ENCODE results near the gene SPHKAP. TPM values are rescaled to one million over a fixed set of nuclear protein-coding genes. Genes with fewer than 3 reads are reported as not detected.
"Not testable (repeated sequence)": the region's sequence is repeated elsewhere in the genome, so short reads cannot be mapped to it uniquely, and the experiment has no call there.

Gene SPHKAP
- total RNA-seq, 1 experiment from 2014 or later, result not detected

DNA sequence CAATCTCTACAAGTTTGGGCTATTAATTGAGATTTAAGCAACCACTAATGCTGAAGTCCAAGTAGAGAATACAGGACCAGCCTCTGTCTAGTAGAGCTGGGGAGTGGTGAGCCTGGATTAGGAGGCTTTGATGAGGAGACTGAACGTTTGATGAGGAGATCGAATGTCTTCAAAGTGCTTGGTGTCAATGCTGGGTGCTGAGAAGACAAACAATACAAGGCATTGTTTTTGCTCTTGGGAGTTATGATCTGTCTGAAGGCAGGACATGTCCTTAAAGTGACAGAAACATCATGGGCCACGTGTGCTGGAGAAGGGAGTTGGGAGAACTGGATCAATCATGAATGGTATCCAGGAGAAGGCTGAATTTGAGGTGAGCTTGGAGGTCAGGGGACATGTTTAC is 143.6 kb downstream of the SPHKAP start:
- DNase-seq (ENCODE audit: low spot score), result no peak

DNA sequence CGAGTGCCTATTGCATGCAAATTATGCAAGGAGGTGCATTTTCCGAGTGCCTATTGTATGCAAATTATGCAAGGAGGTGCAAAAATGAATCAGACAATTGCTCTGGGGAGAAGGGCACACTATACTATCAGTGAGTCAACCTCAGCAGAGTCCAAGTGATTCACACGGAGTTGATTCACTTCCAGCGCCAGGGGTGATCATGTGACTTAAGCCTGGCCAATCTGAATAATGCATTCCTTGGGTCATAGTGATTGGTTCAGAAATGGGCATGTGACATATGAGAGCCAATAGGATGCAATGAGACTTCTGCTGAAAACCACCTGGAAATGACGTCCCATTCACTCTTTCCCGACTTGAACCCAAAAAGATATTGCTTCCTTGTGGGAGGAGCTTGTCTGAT is 157.9 kb downstream of the SPHKAP start:
- no peak for DNase-seq (ENCODE audit: low spot score)

DNA sequence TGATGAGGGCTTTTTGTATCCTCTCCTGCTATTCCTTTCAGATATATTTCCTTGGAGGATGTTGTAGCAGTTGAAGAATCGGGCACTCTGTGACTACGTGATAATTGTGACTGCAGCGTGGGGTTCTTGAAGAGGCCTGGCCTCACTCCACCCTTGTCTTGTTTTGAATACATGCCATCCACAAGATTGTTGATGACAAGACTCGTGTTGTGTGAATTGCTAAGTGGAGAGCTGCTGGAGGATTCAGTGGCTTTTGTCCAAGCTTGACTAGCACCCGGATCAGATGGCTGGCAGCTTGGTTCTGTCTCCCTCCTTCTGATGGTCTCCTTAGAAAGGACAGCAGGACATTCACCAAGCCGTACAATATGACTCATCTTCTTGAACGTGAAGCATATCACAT is 163.2 kb downstream of the SPHKAP start:
- DNase-seq (ENCODE audit: low spot score), result no peak

DNA sequence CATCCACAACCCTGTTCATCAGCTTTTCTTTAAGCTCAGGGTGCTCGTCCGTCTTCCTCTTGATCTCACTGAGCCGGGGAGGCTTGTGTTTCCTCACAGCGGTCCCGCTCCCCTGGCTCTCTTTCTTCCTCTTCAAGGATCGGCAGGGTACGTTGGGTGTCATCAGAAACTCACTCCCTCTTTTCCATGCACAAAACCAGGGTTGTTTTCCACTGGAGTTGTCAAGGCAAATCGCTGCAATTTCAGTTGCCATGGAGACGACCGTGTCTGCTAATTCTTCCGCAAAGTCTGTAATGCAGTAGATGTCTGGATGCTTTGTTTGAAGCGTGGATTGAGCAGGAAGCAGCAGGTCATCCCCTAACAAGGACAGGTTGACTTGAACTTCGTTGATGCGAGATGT is 163.7 kb downstream of the SPHKAP start:
- no peak for DNase-seq (ENCODE audit: low spot score)

DNA sequence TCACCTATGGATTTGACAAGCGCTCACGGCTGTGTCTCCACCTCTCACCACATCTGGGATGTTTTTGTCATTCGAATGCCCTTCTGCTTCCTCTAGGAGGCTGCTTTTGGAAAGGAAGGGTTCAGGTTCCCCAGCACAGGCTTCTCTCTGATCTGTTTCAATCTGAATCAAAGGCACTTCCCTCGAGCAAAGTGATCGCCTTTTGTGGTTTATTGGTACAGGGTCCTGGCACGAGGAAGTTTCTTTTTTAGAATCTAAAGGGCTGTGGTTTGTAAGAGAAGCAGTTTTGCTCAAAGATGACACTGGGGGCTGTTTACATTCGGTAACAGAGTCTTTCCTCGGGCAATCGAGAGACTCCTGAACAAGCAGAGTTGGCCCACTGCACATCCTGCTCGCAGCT is 165.1 kb downstream of the SPHKAP start:
- DNase-seq (ENCODE audit: low spot score), result no peak

DNA sequence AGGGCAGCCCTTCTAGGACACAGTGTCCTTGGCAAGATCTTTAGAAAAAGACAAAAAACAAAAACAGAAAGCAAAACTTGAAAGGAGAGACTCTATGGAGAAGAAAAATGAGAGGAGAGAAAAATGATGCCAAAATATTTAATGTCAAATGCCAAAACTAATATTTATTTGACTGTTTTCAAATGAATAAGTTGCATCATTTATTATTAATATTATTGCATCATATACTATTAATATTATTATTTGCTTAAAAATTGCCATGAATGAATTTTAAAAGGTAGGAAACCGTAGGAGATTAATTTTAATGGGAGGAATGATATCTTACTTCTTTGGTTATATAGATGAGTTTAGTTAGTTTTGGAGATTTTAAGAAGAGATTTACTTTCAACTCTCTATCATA is 165.7 kb downstream of the SPHKAP start:
- DNase-seq (ENCODE audit: low spot score), result no peak

DNA sequence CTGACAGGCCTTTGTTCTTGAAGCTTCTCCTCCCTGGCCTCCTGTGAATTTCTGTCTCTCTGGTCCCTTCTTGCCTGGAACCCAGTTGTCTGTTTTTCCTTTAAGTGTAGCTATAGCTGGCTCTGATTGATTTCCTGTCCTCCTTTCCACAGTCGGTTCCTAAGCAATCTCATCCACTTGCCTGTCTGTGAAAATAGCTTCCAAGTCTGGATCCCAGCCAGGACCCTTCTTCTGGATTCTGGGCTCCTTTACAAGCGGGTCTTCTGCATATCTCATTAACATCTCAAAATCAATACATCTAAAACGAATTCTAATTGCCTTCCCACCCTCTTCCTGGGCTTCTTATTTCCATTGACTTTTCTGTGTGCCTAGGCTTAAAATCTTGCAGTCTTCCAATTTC is 185.1 kb downstream of the SPHKAP start:
- no peak for DNase-seq (ENCODE audit: low spot score)

DNA sequence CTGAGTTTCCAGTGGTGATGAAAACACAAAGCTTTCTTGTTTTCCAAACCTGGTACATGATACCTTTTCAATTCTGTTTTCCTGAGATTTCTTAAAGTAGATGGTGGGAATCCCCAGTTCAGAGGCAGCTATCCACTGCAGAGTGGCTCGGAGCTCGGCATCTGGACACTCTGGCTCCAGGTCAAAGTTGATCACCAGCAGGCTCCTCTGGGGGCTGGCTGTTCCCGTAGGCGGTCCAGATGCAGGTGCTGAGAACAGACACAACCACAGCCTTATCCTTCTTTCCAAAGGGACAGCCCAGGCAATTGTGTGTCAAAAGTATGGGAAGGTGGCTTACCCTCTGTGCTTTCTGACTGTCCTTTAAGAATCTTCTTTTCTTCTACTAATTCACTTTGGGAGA is 190.6 kb downstream of the SPHKAP start:
- no peak for DNase-seq (ENCODE audit: low spot score)

DNA sequence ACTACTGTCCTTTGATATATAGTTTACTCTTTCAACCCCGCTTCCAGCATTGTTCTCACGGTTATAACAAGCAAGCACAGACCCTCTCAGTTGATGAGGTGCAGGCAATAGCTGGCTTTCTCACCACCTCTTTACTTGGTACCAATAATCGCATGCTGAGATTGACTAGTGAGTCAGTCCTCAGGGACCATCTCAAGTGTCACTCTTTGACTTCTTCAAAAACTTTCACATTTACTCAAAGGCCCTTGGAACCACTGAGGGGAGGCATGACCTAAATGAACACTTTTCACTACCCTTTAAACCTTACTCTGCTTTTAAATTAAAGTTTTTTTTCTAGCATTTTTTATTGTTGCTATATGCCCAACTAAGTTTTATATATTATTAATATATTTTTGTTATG is 208.2 kb downstream of the SPHKAP start:
- DNase-seq (ENCODE audit: low spot score), result no peak

DNA sequence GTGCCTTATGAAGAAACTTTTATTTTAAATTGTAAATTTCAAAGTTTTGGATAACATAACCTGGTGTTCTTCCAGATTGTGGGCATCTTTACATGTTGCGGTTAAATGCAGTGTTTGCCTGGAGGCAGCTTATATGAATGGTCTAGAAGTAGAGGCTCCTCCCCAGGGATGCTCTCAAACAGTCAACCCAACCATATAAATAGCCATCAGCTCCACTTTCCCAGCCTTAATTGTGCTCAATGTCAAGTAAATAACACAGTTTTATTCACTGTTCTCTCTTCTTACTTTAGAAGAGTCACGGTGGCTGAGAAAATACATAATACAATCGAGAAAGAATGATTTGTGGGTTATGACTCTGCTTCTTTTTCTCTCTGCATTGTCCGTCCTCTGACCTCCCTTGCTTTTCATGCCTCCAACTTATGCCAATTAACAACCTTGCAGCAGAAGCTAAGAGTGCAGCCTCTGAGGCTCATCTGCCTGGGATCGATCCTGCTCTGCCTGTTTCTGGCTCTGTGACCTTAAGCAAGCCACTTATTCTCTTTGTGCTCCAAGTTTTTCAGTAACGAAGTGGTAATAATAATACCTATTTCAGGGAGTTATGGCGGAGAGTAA is 209.8 kb downstream of the SPHKAP start:
- DNase-seq (ENCODE audit: low spot score), result no peak

DNA sequence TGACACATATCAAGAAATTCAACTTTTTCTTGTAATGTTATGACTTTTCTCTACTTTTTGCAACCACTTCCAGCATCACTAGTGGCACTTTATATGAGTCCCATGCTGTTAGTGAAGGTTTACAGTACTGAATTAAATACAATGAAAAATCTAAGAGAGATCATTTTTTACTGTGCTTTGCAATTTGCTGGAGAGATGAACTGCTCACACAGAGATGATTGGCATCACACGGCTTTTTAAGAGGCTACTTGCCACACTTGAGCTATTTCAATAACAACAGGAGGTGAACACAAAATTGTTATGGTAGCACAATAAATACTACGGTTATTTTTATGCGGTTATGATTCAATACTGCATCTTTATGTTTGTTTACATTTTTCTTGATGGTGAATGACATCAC is 221.2 kb downstream of the SPHKAP start:
- no peak for DNase-seq (ENCODE audit: low spot score)

DNA sequence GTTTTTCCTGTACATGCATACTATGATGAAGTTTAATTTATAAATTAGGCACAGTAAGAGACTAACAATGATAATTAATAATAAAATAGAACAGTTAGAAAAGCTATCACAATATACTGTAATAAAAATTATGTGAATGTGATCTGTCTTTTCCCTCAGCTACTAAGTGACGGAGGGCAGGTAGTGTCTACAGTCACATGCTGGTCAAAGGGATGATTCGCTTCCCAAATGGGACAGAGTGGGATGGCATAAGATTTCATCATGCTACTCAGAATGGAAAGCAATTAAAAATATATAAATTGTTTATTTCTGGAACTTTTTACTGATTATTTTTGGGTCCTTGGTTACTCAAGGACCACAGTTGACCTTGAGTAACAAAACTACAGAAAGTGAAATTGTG is 238.5 kb downstream of the SPHKAP start:
- no peak for DNase-seq (ENCODE audit: low spot score)

DNA sequence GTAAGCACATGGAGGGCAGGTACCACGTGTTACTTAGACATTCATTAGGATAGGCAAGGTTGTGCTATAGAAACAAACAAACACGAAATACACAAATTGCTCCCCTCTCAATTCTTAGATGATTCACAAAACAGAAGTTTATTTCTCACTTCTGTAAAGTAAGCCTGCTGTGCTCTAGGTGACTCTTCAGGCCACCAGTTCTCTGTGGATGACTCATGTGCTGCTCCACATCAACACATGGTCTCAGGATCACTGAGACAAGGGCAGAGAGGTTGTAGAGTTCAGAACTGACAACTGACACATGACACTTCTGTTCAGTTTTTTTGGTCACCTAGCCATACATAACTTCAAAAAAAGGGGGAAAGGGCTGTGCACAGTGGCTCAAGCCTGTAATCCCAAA is 239.5 kb downstream of the SPHKAP start:
- DNase-seq (ENCODE audit: low spot score), result no peak

DNA sequence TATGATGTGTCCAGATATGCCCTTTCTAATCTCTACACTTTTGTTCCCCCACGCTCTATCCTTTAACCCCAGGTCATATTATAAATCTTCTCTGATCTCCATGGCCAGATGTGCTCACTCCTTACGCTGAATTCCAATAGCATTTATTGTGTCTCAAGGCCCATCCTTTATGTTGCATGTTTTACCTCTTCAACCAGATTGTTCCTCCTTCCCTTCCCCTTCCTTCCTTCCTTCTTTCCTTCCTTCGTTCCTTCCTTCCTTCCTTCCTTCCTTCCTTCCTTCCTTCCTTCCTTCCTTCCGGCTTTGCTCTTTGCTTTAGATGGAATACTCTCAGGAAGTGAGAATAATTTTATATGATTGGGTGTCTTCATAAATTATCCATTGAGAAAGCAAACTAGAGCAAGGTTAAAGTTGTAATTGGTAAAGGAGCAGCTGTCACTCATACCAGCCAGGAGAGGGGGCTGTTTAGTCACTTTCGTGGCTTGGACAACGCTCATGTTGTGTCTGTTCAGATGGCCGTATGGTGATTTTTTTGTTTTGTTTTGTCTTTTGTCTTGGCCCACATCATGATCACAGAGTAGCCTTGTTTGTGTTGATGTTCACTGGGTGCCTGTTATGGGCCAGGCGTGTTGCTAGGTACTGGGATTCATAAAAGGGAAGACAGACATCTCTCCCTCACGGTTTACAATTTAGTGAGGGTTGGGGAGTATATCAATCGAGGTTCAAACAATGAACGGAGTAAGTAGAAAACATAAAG is 242.0 kb downstream of the SPHKAP start:
- DNase-seq (ENCODE audit: low spot score), result peak; percentile 55

DNA sequence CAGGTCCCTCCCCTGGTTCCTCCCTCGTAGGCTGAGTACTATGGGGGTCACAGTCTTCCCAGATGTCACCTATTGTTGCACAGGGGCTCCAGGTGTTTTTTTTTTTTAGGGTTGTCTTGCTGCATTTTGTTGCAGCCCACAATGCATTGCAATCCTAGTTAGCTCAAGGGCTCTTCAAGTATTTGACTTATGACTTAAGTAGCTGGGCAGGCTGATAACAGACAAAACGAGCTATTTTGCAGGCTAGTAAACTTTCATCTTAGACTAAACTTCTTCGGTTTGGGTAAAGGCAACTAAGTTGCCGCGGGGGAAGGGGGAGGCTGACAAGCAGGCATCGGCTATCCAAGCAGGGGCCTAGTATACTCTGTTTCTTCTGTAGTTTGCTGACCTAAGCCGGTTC is 245.2 kb downstream of the SPHKAP start:
- not testable (repeated sequence) for DNase-seq (ENCODE audit: low spot score)

DNA sequence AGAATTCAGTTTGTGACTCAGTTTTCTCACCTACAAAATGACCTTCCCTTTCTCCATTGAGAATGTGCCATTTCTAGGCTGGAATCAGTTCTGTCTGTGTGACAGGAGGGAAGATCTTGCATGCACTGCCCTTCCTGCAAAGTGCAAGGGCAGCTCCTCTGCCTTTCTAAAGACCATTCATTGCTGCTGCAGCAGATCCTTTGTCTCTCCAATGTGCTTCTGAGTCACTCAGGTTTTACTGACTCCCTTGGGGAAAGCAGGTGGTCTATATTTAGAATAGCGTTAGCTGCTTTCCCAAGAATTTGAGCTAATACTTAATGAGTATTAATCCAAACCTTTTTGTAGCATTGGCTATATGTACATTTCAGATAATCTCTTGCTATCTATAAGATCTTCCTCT is 247.6 kb downstream of the SPHKAP start:
- no peak for DNase-seq (ENCODE audit: low spot score)

DNA sequence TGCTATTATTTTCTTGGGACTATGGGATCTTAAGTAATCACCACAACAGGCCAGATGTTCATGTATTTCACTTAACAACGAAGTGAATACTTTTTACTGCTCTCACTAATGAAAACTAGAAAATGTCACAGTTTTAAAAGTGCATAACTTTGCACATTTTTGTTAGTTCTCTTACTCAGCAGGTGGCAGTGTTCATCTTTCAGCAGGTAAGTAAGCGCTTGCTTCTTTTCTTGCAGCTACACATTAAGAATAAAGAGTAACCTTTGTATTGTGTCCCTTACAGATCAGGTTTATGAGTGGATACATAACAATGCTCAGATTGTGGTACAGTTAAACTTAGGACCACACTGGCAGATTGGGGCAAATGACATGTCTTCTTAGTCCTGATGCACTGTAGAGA is 249.1 kb downstream of the SPHKAP start:
- DNase-seq (ENCODE audit: low spot score), result peak; percentile 20

DNA sequence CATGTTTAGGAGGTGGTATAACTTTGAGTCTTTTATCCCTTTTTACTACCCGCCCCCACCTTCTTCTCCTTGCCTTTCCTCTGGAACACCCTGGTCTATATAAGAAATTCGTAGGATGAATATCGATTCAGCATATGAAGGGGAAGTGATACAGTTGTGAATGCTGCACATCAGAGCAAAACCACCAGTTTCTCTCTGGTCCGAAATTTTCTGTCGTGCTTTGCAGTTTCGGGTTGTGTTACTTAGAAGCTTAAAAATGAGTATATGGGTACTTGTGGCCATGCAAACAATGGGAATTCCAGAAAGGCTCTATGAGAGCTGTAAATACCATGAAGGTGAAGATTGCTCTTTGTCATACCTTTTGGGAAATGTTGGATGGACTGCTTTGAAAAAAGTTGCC is 249.5 kb downstream of the SPHKAP start:
- DNase-seq (ENCODE audit: low spot score), result no peak

Small RNA genes within 50 kb of the gene (small RNA-seq; reads per million reads assigned to genes)
- gene RNU6-624P, result not detected

Data from HT-29 (cell line).